HCT116 (cell line): ENCODE data around the gene NPR3. TPM values are rescaled to one million over a fixed set of nuclear protein-coding genes. Genes with fewer than 3 reads are reported as not detected.

ENCODE experiments used
- ATAC-seq: fragments of 200-7000 bp; cut with Tn5 transposase; 2 replicates; pipeline ENCODE4 v1.9.1; 2020; ENCODE audit warnings: mild to moderate bottlenecking, moderate library complexity
- BruUV-seq: library from RNA; stranded (reverse); fragments of 400-500 nt; replicated peaks from 2 replicates; lab custom pipeline; 2021; lab: Mats Ljungman, UMichigan
- CTCF ChIA-PET: fragments of 300-600 bp; sonication (Branson Sonifier 250); formaldehyde crosslinking; loops from one replicate; lab custom pipeline; 2021; ENCODE audit warnings: antibody characterized with exemption; lab: Charles Lee
- POLR2A ChIA-PET: fragments of 300-600, 350-600 bp; sonication (Branson Sonifier 250); formaldehyde crosslinking; loops from one replicate; lab custom pipeline; 2021; ENCODE audit warnings: antibody characterized with exemption; lab: Charles Lee
- RAD21 ChIA-PET, 2 experiments: fragments of 300-600 bp; sonication (Branson Sonifier 250); formaldehyde crosslinking; loops; one replicate each; lab custom pipeline; 2023; ENCODE audit warnings: low total read pairs in 2 of 2; ENCODE audit not compliant: uncharacterized antibody in 2 of 2, unreplicated experiment in 2 of 2, low non-redundant PET in 1 of 2; lab: Charles Lee
- DNase-seq: peaks from one replicate; pipeline ENCODE4 v3.0.0-alpha.2; 2010; ENCODE audit warnings: low read depth, low spot score
- H2AFZ ChIP-seq: fragments of 200-600 bp; shearing (Covaris generic), sonication (generic); 2 replicates; pipeline ENCODE4 v1.6.1; 2017; ENCODE audit warnings: low read depth, mixed run types, mixed read lengths, antibody characterized with exemption, low read length; ENCODE audit not compliant: poor library complexity, severe bottlenecking
- H3K27ac ChIP-seq: 2 replicates; pipeline ENCODE4 v1.5.1; 2012; ENCODE audit warnings: low read depth, low read length
- H3K27me3 ChIP-seq: fragments of 200-600 bp; sonication (generic); 2 replicates; pipeline ENCODE4 v1.6.1; 2016; ENCODE audit warnings: mixed run types, low read length, mixed read lengths; ENCODE audit not compliant: insufficient read depth
- H3K36me3 ChIP-seq, 2 experiments: fragments of 200-500 bp in 1 of 2; fragments of 200-600 bp in 1 of 2; sonication (Bioruptor generic) in 1 of 2; sonication (generic) in 1 of 2; 2 replicates each; pipeline versions ENCODE4 v1.5.1 to v1.6.1; 2014 to 2016; ENCODE audit warnings: low read length in 2 of 2, inconsistent platforms in 1 of 2, mixed read lengths in 1 of 2, mixed run types in 1 of 2; ENCODE audit not compliant: insufficient read depth in 2 of 2, control insufficient read depth in 1 of 2
- H3K4me1 ChIP-seq, 2 experiments: fragments of 200-600 bp in 1 of 2; sonication (generic) in 1 of 2; 2 replicates each; pipeline versions ENCODE4 v1.5.1 to v1.6.1; 2012 to 2017; ENCODE audit warnings: low read length in 2 of 2, inconsistent platforms in 1 of 2, mild to moderate bottlenecking in 1 of 2, mixed read lengths in 1 of 2, mixed run types in 1 of 2, moderate library complexity in 1 of 2; ENCODE audit not compliant: insufficient read depth in 2 of 2, control insufficient read depth in 1 of 2
- H3K4me2 ChIP-seq: fragments of 200-600 bp; sonication (generic); 2 replicates; pipeline ENCODE4 v1.6.1; 2017; ENCODE audit warnings: mixed run types, low read length, mixed read lengths
- H3K4me3 ChIP-seq, 2 experiments: fragments of 200-600 bp in 1 of 2; sonication (generic) in 1 of 2; replicated peaks in 1 of 2; 2 replicates each; pipeline ENCODE4 v1.5.1; 2011 to 2016; ENCODE audit warnings: low read length in 2 of 2, control low read depth in 1 of 2, low read depth in 1 of 2, mild to moderate bottlenecking in 1 of 2, mixed read lengths in 1 of 2, mixed run types in 1 of 2
- H3K79me2 ChIP-seq: fragments of 200-600 bp; sonication (generic); 2 replicates; pipeline ENCODE4 v1.6.1; 2017; ENCODE audit warnings: mild to moderate bottlenecking, mixed run types, low read length, moderate library complexity, mixed read lengths; ENCODE audit not compliant: insufficient read depth
- H3K9ac ChIP-seq: fragments of 200-600 bp; sonication (generic); 2 replicates; pipeline ENCODE4 v1.6.1; 2016; ENCODE audit warnings: low read length, mixed read lengths
- H3K9me2 ChIP-seq: fragments of 200-600 bp; sonication (generic), shearing (Covaris generic); 2 replicates; pipeline ENCODE4 v1.6.1; 2017; ENCODE audit warnings: mixed run types, mild to moderate bottlenecking, moderate library complexity; ENCODE audit not compliant: insufficient read depth
- H3K9me3 ChIP-seq, 2 experiments: fragments of 200-500 bp in 1 of 2; fragments of 200-600 bp in 1 of 2; sonication (Bioruptor generic) in 1 of 2; sonication (generic) in 1 of 2; 2 replicates each; pipeline ENCODE4 v1.6.1; 2014 to 2017; ENCODE audit warnings: low read length in 2 of 2, mixed read lengths in 2 of 2, inconsistent platforms in 1 of 2, low read depth in 1 of 2, mild to moderate bottlenecking in 1 of 2, mixed run types in 1 of 2, moderate library complexity in 1 of 2; ENCODE audit not compliant: control insufficient read depth in 1 of 2, insufficient read depth in 1 of 2
- H4K20me1 ChIP-seq: fragments of 200-600 bp; sonication (generic), shearing (Covaris generic); 2 replicates; pipeline ENCODE4 v1.6.1; 2017; ENCODE audit warnings: mixed run types, mild to moderate bottlenecking, moderate library complexity; ENCODE audit not compliant: insufficient read depth
- CEBPB ChIP-seq: IDR thresholded peaks from 2 replicates; pipeline ENCODE4 v1.6.1; 2012; ENCODE audit warnings: low read depth
- EGR1 ChIP-seq: IDR thresholded peaks from 2 replicates; pipeline ENCODE4 v1.6.1; 2012; ENCODE audit warnings: low read depth
- POLR2AphosphoS5 ChIP-seq: IDR thresholded peaks from 2 replicates; pipeline ENCODE4 v1.6.1; 2011; ENCODE audit warnings: mild to moderate bottlenecking, low read depth, low read length, moderate library complexity
- SIN3A ChIP-seq: IDR thresholded peaks from 2 replicates; pipeline ENCODE4 v1.6.1; 2012; ENCODE audit warnings: low read depth
- TCF7L2 ChIP-seq: IDR thresholded peaks from 2 replicates; pipeline ENCODE4 v1.7.0; 2011; ENCODE audit warnings: borderline replicate concordance, inconsistent platforms; ENCODE audit not compliant: insufficient read depth, insufficient read length; ENCODE audit errors: extremely low read depth
- ZFX ChIP-seq: fragments of 450-650 bp; IDR thresholded peaks from 2 replicates; pipeline ENCODE4 v1.6.1; 2017
- intact Hi-C: fragments of 100-400 bp; cut with micrococcal nuclease; formaldehyde crosslinking; loops from 2 replicates; pipeline ENCODE4 v1.10.0; 2022
- total RNA-seq: library from RNA; stranded (reverse); gene quantifications from one replicate; pipeline ENCODE4 v1.2.1, GENCODE V29; 2021; ENCODE audit not compliant: unreplicated experiment
- TF ChIP-seq, protein P1 (sequence below), 3 experiments: fragments of 200-600 bp in 1 of 3; sonication (generic) in 1 of 3; IDR thresholded peaks in 2 of 3; conservative IDR thresholded peaks in 1 of 3; 2 replicates each; pipeline ENCODE4 v1.5.1; 2012 to 2017; ENCODE audit warnings: low read depth in 2 of 3, low read length in 2 of 3, antibody characterized with exemption in 1 of 3, borderline replicate concordance in 1 of 3, control low read depth in 1 of 3, mild to moderate bottlenecking in 1 of 3, mixed read lengths in 1 of 3, mixed run types in 1 of 3, moderate library complexity in 1 of 3; ENCODE audit not compliant: insufficient read depth in 1 of 3

NPR3 gene
- total RNA-seq, 1 experiment from 2014 or later: 0.39 TPM

- TF ChIP-seq POLR2AphosphoS5 (no peak), TCF7L2 (no peak), CEBPB (no peak), ZFX (no peak), EGR1 (no peak)
- TF ChIP-seq, all 23 proteins: peak for 0
These were observed 11.8 kb downstream of the NPR3 start (continued) for GRCh38 chr5:32722957-32723356.

GRCh38 chr5:32724526-32724925 is 13.4 kb downstream of the NPR3 start:
- Histone ChIP-seq H3K4me2 (no peak overlapping the region), H3K36me3 (no peaks in the 10 kb centered on the region), H3K79me2 (no peaks in the 10 kb centered on the region), H3K4me3 (no peak overlapping the region), H3K27me3 (no peaks in the 10 kb centered on the region), H3K9ac (no peak overlapping the region), H3K27ac (no peak overlapping the region), H3K9me3 (no peaks in the 10 kb centered on the region), H4K20me1 (no peaks in the 10 kb centered on the region), H3K9me2 (no peaks in the 10 kb centered on the region), H2AFZ (no peak overlapping the region), H3K4me1 (no peaks in the 10 kb centered on the region)
- ChIA-PET RAD21 (no interaction called here), POLR2A (no interaction called here), CTCF (interaction anchor here (0.8 kb wide), 1 partner anchor 17 kb away, joined by 4 read pairs; no protein-coding TSS in a partner anchor)
- DNase-seq: no peak
- TF ChIP-seq SIN3A (no peak), POLR2AphosphoS5 (no peak)
- TF ChIP-seq, protein P1, sequence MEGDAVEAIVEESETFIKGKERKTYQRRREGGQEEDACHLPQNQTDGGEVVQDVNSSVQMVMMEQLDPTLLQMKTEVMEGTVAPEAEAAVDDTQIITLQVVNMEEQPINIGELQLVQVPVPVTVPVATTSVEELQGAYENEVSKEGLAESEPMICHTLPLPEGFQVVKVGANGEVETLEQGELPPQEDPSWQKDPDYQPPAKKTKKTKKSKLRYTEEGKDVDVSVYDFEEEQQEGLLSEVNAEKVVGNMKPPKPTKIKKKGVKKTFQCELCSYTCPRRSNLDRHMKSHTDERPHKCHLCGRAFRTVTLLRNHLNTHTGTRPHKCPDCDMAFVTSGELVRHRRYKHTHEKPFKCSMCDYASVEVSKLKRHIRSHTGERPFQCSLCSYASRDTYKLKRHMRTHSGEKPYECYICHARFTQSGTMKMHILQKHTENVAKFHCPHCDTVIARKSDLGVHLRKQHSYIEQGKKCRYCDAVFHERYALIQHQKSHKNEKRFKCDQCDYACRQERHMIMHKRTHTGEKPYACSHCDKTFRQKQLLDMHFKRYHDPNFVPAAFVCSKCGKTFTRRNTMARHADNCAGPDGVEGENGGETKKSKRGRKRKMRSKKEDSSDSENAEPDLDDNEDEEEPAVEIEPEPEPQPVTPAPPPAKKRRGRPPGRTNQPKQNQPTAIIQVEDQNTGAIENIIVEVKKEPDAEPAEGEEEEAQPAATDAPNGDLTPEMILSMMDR (IDR thresholded peaks at IDR 0.05 in 2 of 3, conservative IDR thresholded peaks at IDR 0.05 in 1 of 3; ENCODE audit: borderline replicate concordance in 1 of 3, insufficient read depth in 1 of 3, low read depth in 2 of 3, low read length in 2 of 3): peak in 2 of 3 experiments; percentile 10 to 27; a peak in 2 of 6 replicates
- BruUV-seq: no TSS peak
- intact Hi-C loops: no loop called here
- ATAC-seq: peak; percentile 52; the same call in 1 of the 2 replicates
